ENCODE data around the gene NHS. TPM values are rescaled to one million over a fixed set of nuclear protein-coding genes. Genes with fewer than 3 reads are reported as not detected.

NHS gene
- total and polyA plus RNA-seq, 9 donors, result 1.2 to 3.0 (median 1.8) TPM

DNA sequence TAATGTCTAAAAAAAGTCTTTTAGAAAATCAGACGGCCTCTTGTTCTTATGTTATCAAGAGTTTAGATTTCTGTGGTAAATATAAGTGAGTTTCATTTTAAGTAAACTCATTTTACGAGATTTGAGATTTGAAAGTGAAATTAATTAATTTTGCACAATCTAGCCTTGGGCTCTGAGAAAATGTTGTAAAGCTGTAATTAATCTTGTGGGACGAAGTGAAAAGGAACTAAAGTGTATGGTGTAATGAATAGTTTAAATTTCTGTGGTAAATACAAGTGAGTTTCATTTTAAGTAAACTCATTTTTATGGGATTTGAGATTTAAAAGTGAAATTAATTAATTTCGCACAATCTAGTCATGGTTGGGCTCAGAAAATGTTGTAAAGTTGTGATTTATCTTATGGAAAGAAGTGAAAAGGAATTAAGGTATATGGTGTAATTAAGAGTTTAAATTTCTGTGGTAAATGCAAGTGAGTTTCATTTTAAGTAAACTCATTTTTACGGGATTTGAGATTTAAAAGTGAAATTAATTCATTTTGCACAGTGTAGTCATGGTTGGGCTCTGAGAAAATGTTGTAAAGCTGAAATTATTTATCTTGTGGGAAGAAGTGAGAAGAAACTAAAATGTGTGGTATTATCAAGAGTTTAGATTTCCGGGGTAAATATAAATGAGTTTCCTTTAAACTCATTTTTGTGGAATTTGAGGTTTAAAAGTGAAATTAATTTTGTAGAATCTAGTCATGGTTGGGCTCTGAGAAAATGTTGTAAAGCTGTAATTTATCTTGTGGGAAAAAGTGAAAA, 363.9 kb downstream of the NHS start:
- peak overlapping the region; percentile 40 for H3K4me3 ChIP-seq (ENCODE audit: low read length)
- peaks cover 2% of the 10 kb centered on the region for H3K9me3 ChIP-seq (replicated peaks; ENCODE audit: control insufficient read depth, low read depth, low read length)
- H3K27me3 ChIP-seq (ENCODE audit: control insufficient read depth, insufficient read depth, low read length), result peaks cover 28% of the 10 kb centered on the region
- DNase-seq, result no peak
- H3K36me3 ChIP-seq (ENCODE audit: control insufficient read depth, insufficient read depth, low read length), result no peaks in the 10 kb centered on the region
- peaks cover 10% of the 10 kb centered on the region for H3K4me1 ChIP-seq (ENCODE audit: control insufficient read depth, insufficient read depth, low read length)
- peak overlapping the region; percentile 86 for H3K27ac ChIP-seq (ENCODE audit: low read length)
- 71% methylated on average over 4 of the region's 6 CpGs for WGBS (ENCODE audit: insufficient coverage)

DNA sequence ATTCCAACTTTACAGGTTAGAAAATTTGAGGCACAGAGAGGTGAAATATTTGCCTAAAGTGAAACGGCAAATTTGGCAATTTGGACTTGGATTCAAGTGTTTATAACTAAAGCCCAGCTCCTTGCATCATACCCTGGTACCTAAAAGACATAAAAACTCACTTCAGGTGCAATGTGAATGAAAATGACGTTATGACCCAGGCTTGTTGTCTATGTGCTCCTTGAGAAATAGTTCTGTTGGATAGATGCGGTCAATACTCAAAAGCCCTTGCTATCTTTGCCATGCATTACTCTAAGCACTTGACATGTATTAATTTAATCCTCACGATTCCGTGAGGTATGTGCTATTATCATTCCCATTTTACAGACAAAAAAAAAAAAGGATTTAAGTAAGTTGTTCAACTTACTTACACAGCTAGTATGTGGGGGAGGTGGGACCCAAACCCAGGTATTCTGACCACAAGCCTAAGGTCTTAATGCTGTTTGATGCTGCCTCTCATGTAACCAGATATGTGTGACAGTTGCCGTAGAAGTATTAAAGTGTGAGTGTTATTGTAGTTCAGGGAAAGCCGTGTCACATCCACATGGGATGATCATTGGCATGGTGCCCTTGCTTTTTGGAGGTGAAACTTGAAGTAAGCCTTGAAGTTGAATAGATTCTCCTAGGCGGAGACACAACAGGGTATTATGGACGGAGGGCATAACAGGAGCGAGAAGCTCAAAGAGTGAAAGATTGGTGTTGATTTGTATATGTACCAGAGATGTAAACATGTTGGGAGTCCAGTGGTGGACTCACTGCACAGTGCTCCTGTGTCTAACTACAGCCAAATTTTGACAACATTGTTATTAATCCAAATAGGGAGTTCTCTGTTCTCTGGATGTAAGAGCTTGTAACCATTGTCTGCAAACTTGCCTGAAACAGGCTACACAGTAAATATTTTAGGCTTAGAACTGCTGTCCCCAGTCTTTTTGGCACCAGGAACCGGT, 365.4 kb downstream of the NHS start:
- Histone ChIP-seq H3K27me3 (ENCODE audit: control insufficient read depth, insufficient read depth, low read length) (peaks cover 28% of the 10 kb centered on the region), H3K4me1 (ENCODE audit: control insufficient read depth, insufficient read depth, low read length) (peaks cover 10% of the 10 kb centered on the region), H3K4me3 (ENCODE audit: low read length) (no peak overlapping the region), H3K27ac (ENCODE audit: low read length) (no peak overlapping the region), H3K9me3 (replicated peaks; ENCODE audit: control insufficient read depth, low read depth, low read length) (peaks cover 2% of the 10 kb centered on the region), H3K36me3 (ENCODE audit: control insufficient read depth, insufficient read depth, low read length) (no peaks in the 10 kb centered on the region)
- 51% methylated on average over 4 of the region's 11 CpGs for WGBS (ENCODE audit: insufficient coverage)
- DNase-seq, result peak; percentile 7

DNA sequence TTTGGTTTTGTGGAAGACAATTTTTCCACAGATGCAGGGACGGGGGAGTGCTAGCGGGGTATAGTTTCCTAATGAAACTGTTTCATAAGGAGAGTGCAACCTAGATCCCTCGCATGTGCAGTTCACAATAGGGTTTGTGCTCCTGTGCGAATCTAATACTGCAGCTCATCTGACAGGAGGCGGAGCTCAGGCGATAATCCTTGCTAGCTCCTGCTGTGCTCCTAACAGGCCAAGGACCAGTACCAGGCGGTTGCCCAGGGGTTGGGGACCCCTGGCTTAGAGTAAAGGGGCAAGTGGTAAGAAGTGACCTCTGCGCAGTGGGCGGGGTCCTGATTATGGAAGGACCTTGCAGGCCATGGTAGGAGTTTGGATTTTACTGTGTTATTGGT, 366.1 kb downstream of the NHS start:
- H3K27ac ChIP-seq (ENCODE audit: low read length), result no peak overlapping the region
- H3K27me3 ChIP-seq (ENCODE audit: control insufficient read depth, insufficient read depth, low read length), result peaks cover 28% of the 10 kb centered on the region
- H3K4me3 ChIP-seq (ENCODE audit: low read length), result no peak overlapping the region
- WGBS (ENCODE audit: insufficient coverage), result 50% methylated on average over 8 of the region's 9 CpGs
- H3K9me3 ChIP-seq (replicated peaks; ENCODE audit: control insufficient read depth, low read depth, low read length), result peaks cover 2% of the 10 kb centered on the region
- peaks cover 10% of the 10 kb centered on the region for H3K4me1 ChIP-seq (ENCODE audit: control insufficient read depth, insufficient read depth, low read length)
- no peak for DNase-seq
- H3K36me3 ChIP-seq (ENCODE audit: control insufficient read depth, insufficient read depth, low read length), result no peaks in the 10 kb centered on the region

DNA sequence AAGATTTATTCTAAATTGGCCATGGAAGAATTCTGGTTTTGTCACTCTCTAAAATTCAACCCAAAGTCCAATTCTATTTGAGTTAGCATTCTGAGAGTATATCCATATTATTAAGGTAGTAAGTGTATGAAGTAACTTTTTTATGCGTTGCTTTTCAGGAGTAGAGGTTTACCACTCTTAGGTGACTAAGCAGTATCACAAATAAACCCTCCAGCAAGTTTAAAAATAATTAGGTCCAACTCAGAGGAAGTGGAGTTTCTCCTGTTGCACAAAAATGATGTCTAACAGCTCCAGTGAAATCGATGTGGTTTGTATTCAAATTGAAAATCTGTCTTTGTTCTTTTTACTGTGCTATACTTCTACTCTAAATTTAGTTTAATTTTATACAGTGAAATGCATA, 368.9 kb downstream of the NHS start:
- no peak for DNase-seq
- peaks cover 8% of the 10 kb centered on the region for H3K4me1 ChIP-seq (ENCODE audit: control insufficient read depth, insufficient read depth, low read length)
- no peaks in the 10 kb centered on the region for H3K36me3 ChIP-seq (ENCODE audit: control insufficient read depth, insufficient read depth, low read length)
- peaks cover 28% of the 10 kb centered on the region for H3K27me3 ChIP-seq (ENCODE audit: control insufficient read depth, insufficient read depth, low read length)
- no peak overlapping the region for H3K4me3 ChIP-seq (ENCODE audit: low read length)
- WGBS (ENCODE audit: insufficient coverage), result no CpG with 5 or more reads among the region's 2 CpGs
- H3K9me3 ChIP-seq (replicated peaks; ENCODE audit: control insufficient read depth, low read depth, low read length), result no peaks in the 10 kb centered on the region
- no peak overlapping the region for H3K27ac ChIP-seq (ENCODE audit: low read length)

DNA sequence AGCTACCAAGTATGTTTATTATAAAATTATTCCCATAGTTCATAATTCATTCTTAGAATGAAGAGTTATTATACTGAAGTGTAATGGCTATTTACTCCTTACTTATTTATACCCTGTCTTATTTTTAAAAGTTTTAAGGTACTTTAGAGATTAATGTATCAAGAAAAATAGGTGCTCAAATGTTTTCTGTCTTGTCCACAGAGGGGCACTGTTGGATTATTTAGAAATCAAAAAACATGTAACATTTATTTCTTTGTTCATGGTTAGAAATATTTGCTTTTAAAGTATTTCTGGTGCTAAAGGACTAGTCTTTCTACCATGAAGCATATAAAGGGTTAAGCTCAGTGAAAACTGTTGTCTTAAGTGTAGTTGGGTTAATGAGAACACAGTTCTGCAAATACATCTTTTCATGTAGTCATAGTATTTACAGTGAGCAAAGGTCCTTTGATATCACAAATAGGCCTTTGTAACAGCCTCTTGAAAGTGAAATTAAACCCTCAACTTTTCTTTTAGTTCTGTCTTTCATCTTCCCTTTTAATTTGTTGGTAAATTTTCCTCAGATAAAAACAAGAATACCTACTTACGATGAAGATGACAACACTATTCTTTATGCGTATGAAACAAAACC, 370.0 kb downstream of the NHS start:
- Histone ChIP-seq H3K9me3 (replicated peaks; ENCODE audit: control insufficient read depth, low read depth, low read length) (no peaks in the 10 kb centered on the region), H3K27me3 (ENCODE audit: control insufficient read depth, insufficient read depth, low read length) (peaks cover 31% of the 10 kb centered on the region), H3K36me3 (ENCODE audit: control insufficient read depth, insufficient read depth, low read length) (no peaks in the 10 kb centered on the region), H3K4me3 (ENCODE audit: low read length) (no peak overlapping the region), H3K4me1 (ENCODE audit: control insufficient read depth, insufficient read depth, low read length) (peaks cover 8% of the 10 kb centered on the region), H3K27ac (ENCODE audit: low read length) (no peak overlapping the region)
- DNase-seq, result no peak
- no CpG with 5 or more reads among the region's 2 CpGs for WGBS (ENCODE audit: insufficient coverage)

DNA sequence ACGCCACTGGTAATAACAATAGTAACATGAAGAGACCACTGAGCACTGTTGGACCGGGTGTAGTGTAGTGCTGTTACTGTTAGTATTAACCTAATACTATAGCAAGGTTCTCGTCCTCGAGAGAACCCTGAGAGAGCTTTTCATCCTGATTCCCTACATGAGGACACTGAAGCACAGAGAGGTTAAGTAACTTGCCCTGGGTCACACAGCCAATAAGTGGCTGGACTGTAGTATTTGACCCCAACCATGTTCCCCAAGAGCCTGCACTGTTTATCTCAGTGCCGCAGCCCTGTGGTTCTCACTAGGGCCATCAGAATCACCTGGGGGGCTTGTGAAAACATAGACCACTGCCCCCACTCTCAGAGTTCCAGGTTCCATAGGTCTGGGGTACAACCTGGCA, 372.7 kb downstream of the NHS start:
- no peaks in the 10 kb centered on the region for H3K9me3 ChIP-seq (replicated peaks; ENCODE audit: control insufficient read depth, low read depth, low read length)
- H3K4me3 ChIP-seq (ENCODE audit: low read length), result no peak overlapping the region
- H3K27me3 ChIP-seq (ENCODE audit: control insufficient read depth, insufficient read depth, low read length), result peaks cover 24% of the 10 kb centered on the region
- no peak overlapping the region for H3K27ac ChIP-seq (ENCODE audit: low read length)
- no peak for DNase-seq
- no peaks in the 10 kb centered on the region for H3K4me1 ChIP-seq (ENCODE audit: control insufficient read depth, insufficient read depth, low read length)
- WGBS (ENCODE audit: insufficient coverage), result no CpG with 5 or more reads among the region's 5 CpGs
- no peaks in the 10 kb centered on the region for H3K36me3 ChIP-seq (ENCODE audit: control insufficient read depth, insufficient read depth, low read length)

DNA sequence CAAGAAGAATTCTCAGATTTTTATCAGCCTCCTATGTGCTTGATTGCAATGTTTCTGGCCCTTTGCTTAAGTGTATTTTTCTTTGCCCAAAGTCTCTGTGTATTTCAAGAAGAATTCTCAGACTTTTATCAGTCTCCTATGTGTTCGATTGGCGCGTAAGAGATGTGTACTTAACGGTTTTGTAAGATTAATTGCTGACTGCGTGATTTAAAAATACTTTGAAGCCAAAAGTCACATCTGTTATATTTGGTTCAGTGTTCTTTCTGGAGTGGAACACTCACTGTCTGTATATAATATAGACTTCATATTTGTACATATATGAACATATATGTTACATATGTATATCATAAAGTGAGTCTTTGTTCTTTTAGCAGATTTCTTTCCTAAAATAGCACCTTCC, 373.7 kb downstream of the NHS start:
- Histone ChIP-seq H3K36me3 (ENCODE audit: control insufficient read depth, insufficient read depth, low read length) (no peaks in the 10 kb centered on the region), H3K27ac (ENCODE audit: low read length) (no peak overlapping the region), H3K4me1 (ENCODE audit: control insufficient read depth, insufficient read depth, low read length) (no peaks in the 10 kb centered on the region), H3K27me3 (ENCODE audit: control insufficient read depth, insufficient read depth, low read length) (peaks cover 26% of the 10 kb centered on the region), H3K9me3 (replicated peaks; ENCODE audit: control insufficient read depth, low read depth, low read length) (no peaks in the 10 kb centered on the region), H3K4me3 (ENCODE audit: low read length) (no peak overlapping the region)
- no peak for DNase-seq
- no CpG with 5 or more reads among the region's 5 CpGs for WGBS (ENCODE audit: insufficient coverage)

DNA sequence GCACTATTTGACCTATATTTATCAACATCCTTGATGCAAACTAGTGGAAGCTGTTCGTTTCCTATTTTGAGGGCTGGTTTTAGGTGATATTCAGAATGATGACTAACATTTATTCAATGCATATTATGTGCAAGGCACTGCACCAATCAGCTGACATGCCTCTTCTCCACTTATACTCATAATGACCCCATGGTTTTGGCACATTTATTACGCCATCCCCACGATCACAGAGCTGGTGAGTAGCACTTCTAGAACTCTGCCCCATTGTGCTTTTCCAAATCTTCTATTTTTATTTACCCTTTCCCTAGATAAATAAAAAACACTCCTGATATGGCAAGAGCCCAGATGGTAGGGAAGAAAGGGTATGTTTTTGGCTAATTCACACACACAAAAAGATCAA, 375.4 kb downstream of the NHS start:
- Histone ChIP-seq H3K4me1 (ENCODE audit: control insufficient read depth, insufficient read depth, low read length) (no peaks in the 10 kb centered on the region), H3K4me3 (ENCODE audit: low read length) (no peak overlapping the region), H3K27ac (ENCODE audit: low read length) (no peak overlapping the region), H3K36me3 (ENCODE audit: control insufficient read depth, insufficient read depth, low read length) (no peaks in the 10 kb centered on the region), H3K27me3 (ENCODE audit: control insufficient read depth, insufficient read depth, low read length) (peaks cover 28% of the 10 kb centered on the region), H3K9me3 (replicated peaks; ENCODE audit: control insufficient read depth, low read depth, low read length) (no peaks in the 10 kb centered on the region)
- DNase-seq, result no peak
- 60% methylated on average over 2 of the region's 3 CpGs for WGBS (ENCODE audit: insufficient coverage)

DNA sequence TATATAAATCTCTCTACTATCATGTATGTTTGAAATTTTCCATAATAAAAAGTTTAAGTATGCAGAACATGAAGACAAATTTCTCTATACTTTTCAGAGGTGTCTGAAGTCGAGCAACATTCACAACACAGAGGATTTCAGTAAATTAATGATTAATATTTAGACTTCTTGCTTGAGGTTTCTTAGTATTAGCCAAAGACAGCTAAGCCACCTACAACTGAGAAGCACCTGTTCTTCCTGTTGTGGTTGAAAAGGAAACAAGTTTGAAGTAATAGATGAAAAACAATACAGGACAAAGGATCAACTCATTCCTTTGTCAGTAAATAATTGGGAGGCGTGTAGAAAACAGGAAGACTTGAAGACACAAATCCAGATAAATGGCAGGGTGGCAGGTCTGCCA, 383.4 kb downstream of the NHS start:
- Histone ChIP-seq H3K27me3 (ENCODE audit: control insufficient read depth, insufficient read depth, low read length) (peaks cover 11% of the 10 kb centered on the region), H3K9me3 (replicated peaks; ENCODE audit: control insufficient read depth, low read depth, low read length) (no peaks in the 10 kb centered on the region), H3K4me1 (ENCODE audit: control insufficient read depth, insufficient read depth, low read length) (no peaks in the 10 kb centered on the region), H3K4me3 (ENCODE audit: low read length) (no peak overlapping the region), H3K36me3 (ENCODE audit: control insufficient read depth, insufficient read depth, low read length) (no peaks in the 10 kb centered on the region), H3K27ac (ENCODE audit: low read length) (no peak overlapping the region)
- 88% methylated on average over 1 of the region's 2 CpGs for WGBS (ENCODE audit: insufficient coverage)
- no peak for DNase-seq

DNA sequence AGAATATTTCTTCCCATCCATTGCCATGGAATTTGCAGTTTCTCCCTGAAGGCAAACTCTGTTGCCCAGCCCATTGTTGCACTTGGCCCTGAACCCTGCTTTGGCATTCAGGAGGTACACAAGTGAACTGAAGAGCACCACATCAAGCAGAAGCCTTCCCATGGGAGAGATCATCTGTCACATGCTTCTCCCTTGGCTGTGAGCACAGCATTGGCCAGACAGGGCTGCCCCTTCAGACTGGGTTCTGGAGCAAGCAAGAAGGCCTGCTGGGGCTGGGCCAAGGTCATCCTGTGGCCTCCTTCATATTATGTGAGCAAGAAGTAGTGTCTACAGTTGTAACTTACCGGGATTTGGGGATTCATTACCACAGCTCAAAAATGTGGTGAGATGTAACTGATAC, 385.0 kb downstream of the NHS start:
- no peaks in the 10 kb centered on the region for H3K36me3 ChIP-seq (ENCODE audit: control insufficient read depth, insufficient read depth, low read length)
- H3K27ac ChIP-seq (ENCODE audit: low read length), result no peak overlapping the region
- no CpG with 5 or more reads among the region's 1 CpG for WGBS (ENCODE audit: insufficient coverage)
- peaks cover 15% of the 10 kb centered on the region for H3K27me3 ChIP-seq (ENCODE audit: control insufficient read depth, insufficient read depth, low read length)
- no peak overlapping the region for H3K4me3 ChIP-seq (ENCODE audit: low read length)
- DNase-seq, result no peak
- no peaks in the 10 kb centered on the region for H3K9me3 ChIP-seq (replicated peaks; ENCODE audit: control insufficient read depth, low read depth, low read length)
- H3K4me1 ChIP-seq (ENCODE audit: control insufficient read depth, insufficient read depth, low read length), result no peaks in the 10 kb centered on the region

All from muscle of leg (tissue), 11 donors.